HEK293 (cell line): ENCODE results near the gene TRPV2.

Experiments
- CTCF ChIP-seq: fragments of 450-650 bp; formaldehyde crosslinking; IDR thresholded peaks from 2 replicates; pipeline ENCODE4 v1.5.1; 2016; ENCODE audit warnings: missing biosample characterization, missing genetic modification characterization
- KLF10 ChIP-seq: fragments of 450-650 bp; IDR thresholded peaks from 2 replicates; pipeline ENCODE4 v1.5.1; 2018; ENCODE audit warnings: missing biosample characterization, mild to moderate bottlenecking, missing genetic modification characterization
- ZNF837 ChIP-seq: fragments of 450-650 bp; formaldehyde crosslinking; IDR thresholded peaks from 2 replicates; pipeline ENCODE4 v1.5.1; 2016; ENCODE audit warnings: missing biosample characterization, missing genetic modification characterization

DNA sequence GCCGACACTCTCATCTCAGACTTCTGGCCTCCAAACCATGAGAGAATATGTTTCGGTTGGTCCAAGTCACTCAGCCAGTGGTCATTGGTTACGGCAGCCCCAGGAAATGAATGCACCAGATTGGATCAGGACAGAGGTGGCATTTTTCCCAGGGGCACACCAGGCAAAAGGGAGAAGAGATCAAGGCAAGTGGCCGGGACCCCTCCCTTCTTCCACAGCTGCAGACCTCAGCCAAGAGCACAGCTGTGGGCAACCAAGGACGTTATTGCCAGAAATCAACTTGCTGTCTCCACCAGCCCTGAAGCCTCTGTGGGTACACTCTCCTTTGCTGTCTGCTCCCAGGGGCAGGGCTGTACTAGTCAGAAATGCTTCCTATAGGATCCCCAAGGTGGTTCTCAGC, 55.9 kb downstream of the TRPV2 start:
- TF ChIP-seq CTCF (no peak), ZNF837 (tag by site-specific recombination) (no peak), KLF10 (no peak)
